Measurements from ENCODE around the gene MMP24OS.
"Not testable (repeated sequence)": the region's sequence is repeated elsewhere in the genome, so short reads cannot be mapped to it uniquely, and the experiment has no call there.

MMP24OS gene

GRCh38 chr20:35273449-35274171, 4.3 kb downstream of the MMP24OS start:
- no peak for DNase-seq

GRCh38 chr20:35271904-35272303, 6.0 kb downstream of the MMP24OS start:
- DNase-seq, result no peak

- DNase-seq, result no peak
Measured at GRCh38 chr20:35271073-35271882, 6.6 kb downstream of the MMP24OS start.

GRCh38 chr20:35270021-35270902, 7.7 kb downstream of the MMP24OS start:
- DNase-seq, result no peak

- peak; percentile 13 for DNase-seq
Measured at GRCh38 chr20:35269055-35269781, 8.7 kb downstream of the MMP24OS start.

- no peak for DNase-seq
Measured at GRCh38 chr20:35267092-35267491, 10.8 kb downstream of the MMP24OS start.

- DNase-seq, result no peak
Measured at GRCh38 chr20:35264755-35265154, 13.2 kb downstream of the MMP24OS start.

GRCh38 chr20:35263532-35264341, 14.2 kb downstream of the MMP24OS start:
- no peak for DNase-seq

- DNase-seq, result not testable (repeated sequence)
Measured at GRCh38 chr20:35262731-35263531, 15.0 kb downstream of the MMP24OS start.

- not testable (repeated sequence) for DNase-seq
Measured at GRCh38 chr20:35262321-35262720, 15.6 kb downstream of the MMP24OS start.

GRCh38 chr20:35260426-35260825, 17.5 kb downstream of the MMP24OS start:
- DNase-seq, result no peak

GRCh38 chr20:35257175-35257909, 20.6 kb downstream of the MMP24OS start:
- no peak for DNase-seq

- DNase-seq, result no peak
Measured at GRCh38 chr20:35254448-35254999, 23.4 kb downstream of the MMP24OS start.

GRCh38 chr20:35253010-35253409, 24.9 kb downstream of the MMP24OS start:
- no peak for DNase-seq

GRCh38 chr20:35252598-35252997, 25.3 kb downstream of the MMP24OS start:
- not testable (repeated sequence) for DNase-seq

GRCh38 chr20:35252037-35252461, 25.9 kb downstream of the MMP24OS start:
- no peak for DNase-seq

- no peak for DNase-seq
Measured at GRCh38 chr20:35251613-35251940, 26.3 kb downstream of the MMP24OS start.

GRCh38 chr20:35248641-35249475, 29.1 kb downstream of the MMP24OS start:
- no peak for DNase-seq

- no peak for DNase-seq
Measured at GRCh38 chr20:35246723-35247122, 31.2 kb downstream of the MMP24OS start.

All from DMS153 (cell line).